ENCODE data around the gene SLC9A4.

Gene SLC9A4

DNA sequence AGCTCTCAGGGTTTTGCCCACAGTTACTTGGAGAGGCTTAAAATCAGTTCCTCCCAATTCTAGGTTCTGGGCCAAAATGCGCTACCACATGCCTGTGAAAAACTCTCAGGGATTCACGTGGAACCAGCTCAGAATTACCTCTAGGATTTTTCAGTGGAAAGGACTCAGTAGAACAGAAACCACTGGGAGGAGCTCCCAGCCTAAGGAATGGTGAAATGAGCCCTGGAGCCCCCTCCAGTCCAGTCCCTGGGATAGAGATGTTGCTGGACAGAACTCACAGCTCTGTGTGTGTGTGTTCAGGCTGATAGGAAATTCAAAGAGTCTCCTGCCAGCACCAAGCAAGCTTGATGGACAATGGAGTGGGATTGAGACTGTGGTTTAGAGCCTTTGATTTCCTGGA is 21.1 kb upstream of the SLC9A4 start:
- no peak for DNase-seq (ENCODE audit: low read depth, low spot score)

GRCh38 chr2:102453501-102453900 is 19.5 kb upstream of the SLC9A4 start:
- DNase-seq (ENCODE audit: low read depth, low spot score), result no peak

DNA sequence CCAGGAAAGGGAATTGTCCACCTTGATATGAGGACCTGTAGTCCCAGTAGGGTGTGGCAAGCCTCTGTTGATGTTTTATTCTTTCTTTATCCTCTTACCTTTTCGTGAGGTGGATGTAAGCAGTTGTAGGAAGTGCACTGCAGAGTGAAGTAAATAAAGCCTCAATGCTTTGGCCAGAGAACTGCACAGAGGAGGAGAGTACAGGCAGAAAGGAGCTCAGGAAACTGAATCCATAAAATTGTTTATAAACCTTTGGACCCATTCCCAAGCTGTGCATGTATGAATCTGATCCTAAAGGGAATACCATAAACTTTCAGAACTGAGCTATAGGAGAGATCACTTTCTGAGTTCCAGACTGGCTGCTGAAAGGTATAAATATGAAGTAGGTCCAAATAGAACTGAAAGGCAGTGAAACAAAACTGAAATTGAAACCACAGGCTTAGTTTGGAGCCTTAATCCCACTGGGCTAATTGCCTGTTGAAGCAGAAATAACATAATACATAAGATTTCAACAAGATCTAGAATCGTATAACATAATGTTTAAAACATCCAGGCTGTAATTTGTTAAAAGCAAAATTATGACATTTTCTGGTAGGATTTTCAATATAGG is 17.9 kb upstream of the SLC9A4 start:
- no peak for DNase-seq (ENCODE audit: low read depth, low spot score)

DNA sequence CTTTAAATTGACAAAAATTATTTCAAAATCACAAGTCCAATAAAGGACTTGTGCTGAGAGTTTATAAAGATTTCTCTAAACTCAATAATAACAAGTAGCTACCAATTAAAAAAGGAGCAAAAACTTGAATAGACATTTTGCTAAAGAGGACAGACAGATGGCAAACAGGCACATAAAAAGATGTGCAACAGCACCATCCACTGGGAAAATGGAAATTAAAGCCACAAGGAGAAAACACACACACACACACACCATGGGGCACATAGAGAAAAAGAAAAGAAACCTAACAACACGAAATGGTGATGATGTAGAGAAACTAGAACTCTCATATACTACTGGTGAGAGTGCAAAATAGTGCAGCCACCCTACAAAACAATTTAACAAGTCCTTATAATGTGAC is 12.6 kb upstream of the SLC9A4 start:
- no peak for DNase-seq (ENCODE audit: low read depth, low spot score)

- no peak for DNase-seq (ENCODE audit: low read depth, low spot score)
Observed at GRCh38 chr2:102461188-102461587, 11.8 kb upstream of the SLC9A4 start.

- no peak for DNase-seq (ENCODE audit: low read depth, low spot score)
Observed at GRCh38 chr2:102463160-102463559, 9.9 kb upstream of the SLC9A4 start.

- DNase-seq (ENCODE audit: low read depth, low spot score), result no peak
Observed at GRCh38 chr2:102470168-102470567, 2.9 kb upstream of the SLC9A4 start.

DNA sequence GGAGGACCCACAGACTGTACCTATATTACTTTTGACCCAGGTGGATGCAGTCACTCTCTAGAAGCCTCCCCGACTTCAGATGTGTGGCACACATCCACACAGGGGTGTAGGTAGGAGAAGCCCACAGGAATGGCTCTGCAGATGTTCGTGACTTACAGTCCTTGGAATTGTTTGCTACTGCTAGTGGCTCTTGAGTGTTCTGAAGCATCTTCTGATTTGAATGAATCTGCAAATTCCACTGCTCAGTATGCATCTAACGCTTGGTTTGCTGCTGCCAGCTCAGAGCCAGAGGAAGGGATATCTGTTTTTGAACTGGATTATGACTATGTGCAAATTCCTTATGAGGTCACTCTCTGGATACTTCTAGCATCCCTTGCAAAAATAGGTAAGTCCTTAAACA is 605 bp downstream of the SLC9A4 start:
- no peak for DNase-seq (ENCODE audit: low read depth, low spot score)

GRCh38 chr2:102474785-102475184 is 1.8 kb downstream of the SLC9A4 start:
- DNase-seq (ENCODE audit: low read depth, low spot score), result no peak

DNA sequence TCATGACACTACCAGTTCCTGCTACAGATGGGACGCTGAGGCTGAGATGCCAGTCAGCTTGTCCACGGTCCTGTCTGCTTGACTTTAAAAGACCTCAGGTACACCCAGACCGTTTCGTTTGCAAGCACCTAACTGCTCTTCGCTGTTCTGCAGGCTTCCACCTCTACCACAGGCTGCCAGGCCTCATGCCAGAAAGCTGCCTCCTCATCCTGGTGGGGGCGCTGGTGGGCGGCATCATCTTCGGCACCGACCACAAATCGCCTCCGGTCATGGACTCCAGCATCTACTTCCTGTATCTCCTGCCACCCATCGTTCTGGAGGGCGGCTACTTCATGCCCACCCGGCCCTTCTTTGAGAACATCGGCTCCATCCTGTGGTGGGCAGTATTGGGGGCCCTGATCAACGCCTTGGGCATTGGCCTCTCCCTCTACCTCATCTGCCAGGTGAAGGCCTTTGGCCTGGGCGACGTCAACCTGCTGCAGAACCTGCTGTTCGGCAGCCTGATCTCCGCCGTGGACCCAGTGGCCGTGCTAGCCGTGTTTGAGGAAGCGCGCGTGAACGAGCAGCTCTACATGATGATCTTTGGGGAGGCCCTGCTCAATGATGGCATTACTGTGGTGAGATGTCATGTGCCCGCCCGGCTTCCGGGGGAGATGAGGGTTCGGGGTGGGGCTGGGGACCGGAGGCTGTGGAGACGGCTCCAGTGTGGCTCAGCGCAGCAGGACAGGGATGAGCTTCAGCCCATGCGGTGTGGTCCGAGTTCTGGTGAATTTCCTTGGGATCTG is 5.9 kb downstream of the SLC9A4 start:
- no peak for DNase-seq (ENCODE audit: low read depth, low spot score)

DNA sequence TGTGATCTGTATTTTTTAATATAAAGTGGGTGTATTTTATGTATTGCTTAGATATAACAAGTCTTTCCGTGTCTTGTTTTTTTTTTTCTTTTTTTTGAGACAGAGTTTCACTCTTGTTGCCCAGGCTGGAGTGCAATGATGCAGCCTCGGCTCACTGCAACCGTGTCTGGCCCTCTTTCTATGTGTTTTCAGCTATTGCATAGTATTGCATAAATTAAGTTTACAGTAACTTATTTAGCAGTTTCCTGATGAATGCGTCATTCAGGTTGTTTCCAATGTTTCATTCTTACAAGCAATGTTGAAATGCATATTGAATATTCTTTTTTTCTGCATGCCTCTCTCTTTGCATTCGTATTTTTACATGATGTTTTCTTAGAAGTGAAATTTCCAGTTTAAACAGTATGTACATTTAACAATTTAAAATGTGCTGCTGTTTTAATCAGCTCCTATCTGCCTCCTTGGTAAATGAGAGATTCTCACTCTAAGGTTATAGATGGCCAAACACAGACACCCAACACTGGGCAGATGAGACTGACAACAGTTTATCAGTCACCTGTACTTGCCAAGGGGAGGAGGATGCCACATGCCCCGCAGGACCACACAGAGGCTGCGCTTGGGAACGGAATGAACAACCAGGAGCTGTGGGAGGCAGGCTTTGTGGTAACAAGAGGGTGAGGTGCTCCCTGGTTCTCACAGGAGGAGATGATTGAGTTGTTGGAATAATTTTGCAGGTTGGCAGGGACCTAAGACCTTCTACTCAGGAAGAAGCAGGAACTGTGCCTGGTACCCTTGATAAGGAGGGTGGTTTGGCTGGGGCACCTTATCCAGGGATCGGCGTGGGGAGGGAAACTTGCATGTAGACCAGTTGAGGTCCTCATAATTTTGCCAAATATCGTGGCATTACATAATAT is 7.5 kb downstream of the SLC9A4 start:
- DNase-seq (ENCODE audit: low read depth, low spot score), result no peak

DNA sequence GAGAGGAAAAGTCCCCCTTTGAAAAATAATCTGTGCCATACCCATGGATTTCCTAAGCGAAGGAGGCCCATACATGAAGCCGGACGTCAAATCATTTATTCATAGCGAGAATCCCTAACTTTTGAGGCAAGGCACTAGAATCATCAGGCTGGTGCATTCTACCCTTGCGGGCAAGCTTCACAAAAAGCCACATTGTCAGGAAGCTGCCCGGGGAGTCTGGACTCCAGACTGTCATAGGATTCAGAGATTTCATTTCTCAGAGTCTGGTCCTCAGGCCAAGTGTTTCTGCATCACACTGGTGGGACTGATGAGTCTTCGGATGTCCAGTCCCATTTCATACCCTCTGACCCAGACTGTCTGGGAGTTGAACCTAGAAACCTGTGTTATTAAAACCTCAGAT is 8.9 kb downstream of the SLC9A4 start:
- DNase-seq (ENCODE audit: low read depth, low spot score), result no peak

DNA sequence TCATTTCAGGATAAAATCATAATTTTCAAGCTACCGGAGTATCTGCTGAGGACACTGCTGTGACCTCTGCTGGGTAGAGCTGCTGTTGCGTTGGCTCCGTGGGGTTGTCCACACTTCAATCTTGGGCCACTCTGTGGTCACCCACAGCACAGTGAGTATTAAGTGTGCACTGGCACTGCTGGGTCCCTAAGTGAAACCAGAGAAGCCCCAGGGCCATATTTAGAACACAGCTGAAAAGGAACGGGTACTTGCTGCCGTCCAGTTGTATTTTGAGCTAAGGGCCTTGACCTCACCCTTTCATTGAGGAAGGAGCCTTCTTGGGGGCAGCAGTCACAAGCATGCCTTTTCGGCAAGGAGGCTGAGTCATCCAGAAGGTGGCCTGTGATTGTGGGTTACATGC is 10.1 kb downstream of the SLC9A4 start:
- DNase-seq (ENCODE audit: low read depth, low spot score), result no peak

GRCh38 chr2:102484310-102485061 is 11.5 kb downstream of the SLC9A4 start:
- DNase-seq (ENCODE audit: low read depth, low spot score), result no peak

DNA sequence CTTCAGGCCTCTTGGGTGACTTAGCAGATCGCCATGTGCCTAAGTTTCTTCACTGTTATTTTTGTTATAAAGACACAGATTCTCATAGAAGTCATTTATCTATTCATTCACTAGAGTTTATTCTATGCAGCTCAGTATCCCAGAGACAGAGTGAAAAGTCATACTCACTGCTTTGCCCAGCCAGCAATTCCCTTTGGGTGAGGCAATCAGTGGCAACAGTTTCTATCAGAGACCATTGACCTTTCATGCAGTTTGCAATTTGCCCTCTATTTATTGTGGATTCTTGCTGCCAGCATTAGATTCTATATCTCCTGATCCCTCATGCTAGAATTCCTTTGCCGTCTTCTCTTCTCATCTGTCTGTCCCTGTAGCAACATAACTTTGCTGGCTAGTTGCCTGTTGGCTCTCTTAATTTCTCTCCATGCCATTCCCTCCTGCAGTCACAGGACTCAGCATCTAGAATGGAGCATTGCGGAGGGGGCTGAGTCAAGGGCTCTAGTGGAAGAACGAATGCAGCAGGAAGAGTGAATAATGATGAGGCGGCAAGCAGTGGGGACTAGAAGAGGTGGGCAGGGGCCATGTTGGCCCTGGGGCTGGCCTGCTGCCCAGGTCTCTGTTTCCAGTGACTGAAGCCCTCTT is 12.2 kb downstream of the SLC9A4 start:
- no peak for DNase-seq (ENCODE audit: low read depth, low spot score)

GRCh38 chr2:102486941-102487702 is 14.1 kb downstream of the SLC9A4 start:
- no peak for DNase-seq (ENCODE audit: low read depth, low spot score)

GRCh38 chr2:102487761-102488462 is 14.9 kb downstream of the SLC9A4 start:
- DNase-seq (ENCODE audit: low read depth, low spot score), result peak; percentile 12

DNA sequence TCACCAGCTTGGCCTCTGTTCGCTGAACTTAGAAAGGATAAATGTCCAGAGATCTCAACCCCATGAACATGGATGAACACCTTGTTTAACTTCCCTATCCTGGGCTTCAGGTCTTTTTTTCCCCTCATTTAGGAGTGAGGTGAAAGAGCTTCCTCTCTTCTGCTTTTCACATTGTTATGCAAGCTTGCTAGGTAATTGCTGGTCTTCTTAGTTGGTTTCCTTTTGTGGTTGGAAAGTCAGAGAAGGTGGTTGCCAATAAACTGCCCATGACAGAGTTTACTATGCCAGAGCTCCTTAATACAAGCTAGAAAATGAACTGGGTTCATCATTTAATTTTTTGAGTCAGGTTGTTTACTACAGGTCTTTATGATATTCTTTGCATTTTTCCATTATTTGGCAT is 16.6 kb downstream of the SLC9A4 start:
- DNase-seq (ENCODE audit: low read depth, low spot score), result no peak

DNA sequence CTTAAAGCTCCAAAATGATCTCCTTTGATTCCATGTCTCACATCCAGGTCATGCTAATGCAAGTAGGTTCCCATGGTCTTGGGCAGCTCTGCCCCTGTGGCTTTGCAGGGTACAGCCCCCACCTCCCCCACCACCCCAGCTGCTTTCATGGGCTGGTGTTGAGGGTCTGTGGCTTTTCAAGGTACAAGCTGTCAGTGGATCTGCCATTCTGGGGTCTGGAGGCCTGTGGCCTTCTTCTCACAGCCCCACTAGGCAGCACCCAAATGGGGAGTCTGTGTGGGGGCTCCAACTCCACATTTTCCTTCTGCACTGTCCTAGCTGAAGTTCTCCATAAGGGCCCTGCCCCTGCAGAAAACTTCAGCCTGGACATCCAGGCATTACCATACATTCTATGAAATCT is 19.0 kb downstream of the SLC9A4 start:
- DNase-seq (ENCODE audit: low read depth, low spot score), result no peak

GRCh38 chr2:102494570-102494969 is 21.5 kb downstream of the SLC9A4 start:
- no peak for DNase-seq (ENCODE audit: low read depth, low spot score)

All from smooth muscle cell of the brain vasculature (primary cell).